ENCODE data around the gene LRP1B.

DNA sequence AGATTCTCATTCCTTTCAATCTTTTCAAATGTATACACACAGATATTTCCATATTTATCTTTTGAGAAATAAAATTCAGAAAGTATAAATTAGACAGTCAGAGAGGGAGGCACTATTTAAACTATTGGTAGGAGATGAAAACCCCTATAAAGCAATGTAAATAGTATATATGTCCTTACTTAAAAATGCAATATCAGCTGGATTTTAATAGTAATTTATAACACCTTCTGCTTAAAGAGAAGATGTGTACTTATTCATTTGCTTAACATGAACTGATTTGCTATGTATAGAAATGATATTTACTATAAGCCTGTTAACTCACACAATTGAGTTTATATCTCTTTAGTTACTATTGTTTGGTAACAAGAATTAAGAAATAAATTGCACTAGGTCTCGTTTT, 163.3 kb downstream of the LRP1B start:
- TF ChIP-seq, protein P1, sequence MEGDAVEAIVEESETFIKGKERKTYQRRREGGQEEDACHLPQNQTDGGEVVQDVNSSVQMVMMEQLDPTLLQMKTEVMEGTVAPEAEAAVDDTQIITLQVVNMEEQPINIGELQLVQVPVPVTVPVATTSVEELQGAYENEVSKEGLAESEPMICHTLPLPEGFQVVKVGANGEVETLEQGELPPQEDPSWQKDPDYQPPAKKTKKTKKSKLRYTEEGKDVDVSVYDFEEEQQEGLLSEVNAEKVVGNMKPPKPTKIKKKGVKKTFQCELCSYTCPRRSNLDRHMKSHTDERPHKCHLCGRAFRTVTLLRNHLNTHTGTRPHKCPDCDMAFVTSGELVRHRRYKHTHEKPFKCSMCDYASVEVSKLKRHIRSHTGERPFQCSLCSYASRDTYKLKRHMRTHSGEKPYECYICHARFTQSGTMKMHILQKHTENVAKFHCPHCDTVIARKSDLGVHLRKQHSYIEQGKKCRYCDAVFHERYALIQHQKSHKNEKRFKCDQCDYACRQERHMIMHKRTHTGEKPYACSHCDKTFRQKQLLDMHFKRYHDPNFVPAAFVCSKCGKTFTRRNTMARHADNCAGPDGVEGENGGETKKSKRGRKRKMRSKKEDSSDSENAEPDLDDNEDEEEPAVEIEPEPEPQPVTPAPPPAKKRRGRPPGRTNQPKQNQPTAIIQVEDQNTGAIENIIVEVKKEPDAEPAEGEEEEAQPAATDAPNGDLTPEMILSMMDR (IDR thresholded peaks at IDR 0.05; ENCODE audit: low read depth, low read length, poor library complexity, severe bottlenecking): no peak
- TF ChIP-seq EZH2phosphoT487 (IDR thresholded peaks at IDR 0.05; ENCODE audit: borderline replicate concordance, low read length): no peak
